GM18508 (cell line): ENCODE data around the gene MAPK8.

Source experiments
- ATAC-seq: cut with Tn5 transposase; IDR thresholded peaks from one replicate; pipeline ENCODE4 v1.9.1; 2021; ENCODE audit warnings: moderate number of reproducible peaks; ENCODE audit not compliant: insufficient read depth, unreplicated experiment

The MAPK8 gene

GRCh38 chr10:48290286-48290685 is 16.2 kb upstream of the MAPK8 start:
- ATAC-seq: no peak

- no peak for ATAC-seq
Measured at GRCh38 chr10:48291190-48291589, 15.3 kb upstream of the MAPK8 start.

GRCh38 chr10:48292616-48293015 is 13.9 kb upstream of the MAPK8 start:
- ATAC-seq: no peak

GRCh38 chr10:48294431-48294830 is 12.0 kb upstream of the MAPK8 start:
- no peak for ATAC-seq

GRCh38 chr10:48296576-48297098 is 9.8 kb upstream of the MAPK8 start:
- ATAC-seq: no peak

- no peak for ATAC-seq
Measured at GRCh38 chr10:48299066-48299465, 7.4 kb upstream of the MAPK8 start.

- ATAC-seq: no peak
Measured at GRCh38 chr10:48299692-48300091, 6.8 kb upstream of the MAPK8 start.

- no peak for ATAC-seq
Measured at GRCh38 chr10:48300556-48300955, 5.9 kb upstream of the MAPK8 start.

- ATAC-seq: no peak
Measured at GRCh38 chr10:48302515-48303476, 3.7 kb upstream of the MAPK8 start.

GRCh38 chr10:48305905-48306264 is 592 bp upstream of the MAPK8 start:
- ATAC-seq: no peak

- ATAC-seq: peak; percentile 17
Measured at GRCh38 chr10:48306870-48307710, 613 bp downstream of the MAPK8 start.

- ATAC-seq: no peak
Measured at GRCh38 chr10:48307711-48308018, 1.2 kb downstream of the MAPK8 start.

- ATAC-seq: no peak
Measured at GRCh38 chr10:48309711-48310226, 3.3 kb downstream of the MAPK8 start.

- no peak for ATAC-seq
Measured at GRCh38 chr10:48314107-48314506, 7.6 kb downstream of the MAPK8 start.

GRCh38 chr10:48316236-48316635 is 9.8 kb downstream of the MAPK8 start:
- ATAC-seq: no peak

GRCh38 chr10:48317321-48317990 is 11.0 kb downstream of the MAPK8 start:
- no peak for ATAC-seq

GRCh38 chr10:48322017-48322416 is 15.5 kb downstream of the MAPK8 start:
- ATAC-seq: no peak

- no peak for ATAC-seq
Measured at GRCh38 chr10:48324580-48324979, 18.1 kb downstream of the MAPK8 start.

- ATAC-seq: no peak
Measured at GRCh38 chr10:48330269-48330668, 23.8 kb downstream of the MAPK8 start.

GRCh38 chr10:48331436-48331835 is 25.0 kb downstream of the MAPK8 start:
- no peak for ATAC-seq
